HepG2 (cell line): ENCODE data around the gene NCDN. TPM values are rescaled to one million over a fixed set of nuclear protein-coding genes. Genes with fewer than 3 reads are reported as not detected.

Experiments
- AGO2 ChIP-seq: fragments of 200-400 bp; formaldehyde crosslinking; optimal IDR thresholded peaks from 2 replicates; pipeline ENCODE3; 2017; ENCODE audit warnings: mild to moderate bottlenecking, low read depth, low read length, moderate library complexity
- BCL6 ChIP-seq: IDR thresholded peaks from 2 replicates; pipeline ENCODE4 v1.6.1; 2016; ENCODE audit warnings: missing genetic modification reagents, missing compliant biosample characterization
- DRAP1 ChIP-seq: IDR thresholded peaks from 2 replicates; pipeline ENCODE4 v1.6.1; 2016; ENCODE audit warnings: missing genetic modification reagents, missing compliant biosample characterization
- MYPOP ChIP-seq: sonication (generic); formaldehyde crosslinking; IDR thresholded peaks from 2 replicates; pipeline ENCODE4 v1.8.1; 2023; ENCODE audit warnings: mild to moderate bottlenecking, moderate library complexity, missing genetic modification reagents
- PATZ1 ChIP-seq: sonication (generic); formaldehyde crosslinking; IDR thresholded peaks from 2 replicates; pipeline ENCODE4 v1.4.0; 2020; ENCODE audit warnings: missing genetic modification reagents
- PHF8 ChIP-seq: sonication (generic); formaldehyde crosslinking; IDR thresholded peaks from 2 replicates; pipeline ENCODE4 v1.5.0; 2020; ENCODE audit warnings: missing genetic modification reagents
- POLR2A ChIP-seq, 2 experiments: IDR thresholded peaks; 2 replicates each; pipeline ENCODE4 v1.6.1; 2011; ENCODE audit warnings: low read depth in 2 of 2, low read length in 2 of 2, mild to moderate bottlenecking in 1 of 2, moderate library complexity in 1 of 2; ENCODE audit not compliant: insufficient read depth in 1 of 2
- RAD51 ChIP-seq: fragments of 450-650 bp; IDR thresholded peaks from 2 replicates; pipeline ENCODE4 v1.6.1; 2016; ENCODE audit warnings: borderline replicate concordance
- SALL1 ChIP-seq: sonication (generic); formaldehyde crosslinking; IDR thresholded peaks from 2 replicates; pipeline ENCODE4 v1.8.0; 2022; ENCODE audit warnings: mild to moderate bottlenecking, missing genetic modification reagents
- TFDP2 ChIP-seq: sonication (generic); formaldehyde crosslinking; IDR thresholded peaks from 2 replicates; pipeline ENCODE4 v1.4.0; 2020; ENCODE audit warnings: missing genetic modification reagents
- UBTF ChIP-seq: sonication (generic); formaldehyde crosslinking; IDR thresholded peaks from 2 replicates; pipeline ENCODE4 v1.4.0; 2020; ENCODE audit warnings: mild to moderate bottlenecking, missing genetic modification reagents
- ZFP91 ChIP-seq: sonication (generic); formaldehyde crosslinking; IDR thresholded peaks from 2 replicates; pipeline ENCODE4 v1.9.0; 2022; ENCODE audit warnings: missing genetic modification reagents, mild to moderate bottlenecking, borderline replicate concordance
- ZNF24 ChIP-seq: fragments of 450-650 bp; IDR thresholded peaks from 2 replicates; pipeline ENCODE4 v1.6.1; 2017; ENCODE audit warnings: antibody characterized with exemption, mild to moderate bottlenecking
- ZNF326 ChIP-seq: sonication (generic); formaldehyde crosslinking; IDR thresholded peaks from 2 replicates; pipeline ENCODE4 v1.4.0; 2020; ENCODE audit warnings: missing genetic modification reagents, borderline replicate concordance
- ZNF777 ChIP-seq: sonication (generic); formaldehyde crosslinking; IDR thresholded peaks from 2 replicates; pipeline ENCODE4 v1.4.0; 2020; ENCODE audit warnings: missing genetic modification reagents
- polyA plus RNA-seq, 8 experiments: library from polyadenylated mRNA; depleted of rRNA in 3 of 8; stranded (reverse) in 7 of 8; unstranded in 1 of 8; fragments of >200 nt; fragmentation: Illumina TruSeq in 4 of 8; extraction: Trizol in 4 of 8; gene quantifications; 2 replicates each; pipeline versions ENCODE4 v1.2.1 to v1.2.3, GENCODE V29; 2011 to 2016; ENCODE audit warnings: low read depth in 4 of 8, missing spikeins in 1 of 8, mixed read lengths in 1 of 8; ENCODE audit not compliant: insufficient read depth in 1 of 8
- total RNA-seq, 5 experiments: library from RNA; depleted of rRNA; stranded (reverse); fragments of >200 nt; fragmentation: Illumina TruSeq; extraction: Trizol; gene quantifications; 2 replicates each; pipeline ENCODE4 v1.2.3, GENCODE V29; 2016; ENCODE audit warnings: low read depth in 1 of 5

The NCDN gene
- total and polyA plus RNA-seq, 2 of the 13 experiments (the other 11 are each of a cell fraction or from before 2014, with no cell fraction given): 6.6 to 9.3 TPM

- peak; percentile 96 for TF ChIP-seq ZNF777 (CRISPR knock-in tag)
- TF ChIP-seq MYPOP (CRISPR knock-in tag): 0 out of 2 replicates have a peak, but pooled peaks have one; percentile 52
- no peak for TF ChIP-seq ZNF24
- peak; percentile 17; the same call in 1 of the 2 replicates for TF ChIP-seq PHF8 (CRISPR knock-in tag)
- peak; percentile 18; the same call in 1 of the 2 replicates for TF ChIP-seq UBTF (CRISPR knock-in tag)
- no peak for TF ChIP-seq TFDP2 (CRISPR knock-in tag)
- TF ChIP-seq ZNF326 (CRISPR knock-in tag): no peak
- TF ChIP-seq PATZ1 (CRISPR knock-in tag): 0 out of 2 replicates have a peak, but pooled peaks have one; percentile 19
- TF ChIP-seq AGO2: peak; percentile 21
- 0 out of 4 replicates have a peak, but pooled peaks of 1 of the 2 experiments have one; percentile 28 for TF ChIP-seq POLR2A (IDR thresholded peaks at IDR 0.05; ENCODE audit: insufficient read depth in 1 of 2, low read depth in 2 of 2, low read length in 2 of 2)
- no peak for TF ChIP-seq SALL1 (CRISPR knock-in tag)
- no peak for TF ChIP-seq RAD51
- peak; percentile 98 for TF ChIP-seq ZFP91 (CRISPR knock-in tag)
- 0 out of 2 replicates have a peak, but pooled peaks have one; percentile 29 for TF ChIP-seq DRAP1 (CRISPR knock-in tag)
- no peak for TF ChIP-seq BCL6
These were observed 15.9 kb downstream of the NCDN start, which contains the start of gene TFAP2E (continued) for GRCh38 chr1:35573198-35574124.
